ENCODE measurements around the gene SLC41A2.
"Not testable (repeated sequence)": the region's sequence is repeated elsewhere in the genome, so short reads cannot be mapped to it uniquely, and the experiment has no call there.

Gene SLC41A2

DNA sequence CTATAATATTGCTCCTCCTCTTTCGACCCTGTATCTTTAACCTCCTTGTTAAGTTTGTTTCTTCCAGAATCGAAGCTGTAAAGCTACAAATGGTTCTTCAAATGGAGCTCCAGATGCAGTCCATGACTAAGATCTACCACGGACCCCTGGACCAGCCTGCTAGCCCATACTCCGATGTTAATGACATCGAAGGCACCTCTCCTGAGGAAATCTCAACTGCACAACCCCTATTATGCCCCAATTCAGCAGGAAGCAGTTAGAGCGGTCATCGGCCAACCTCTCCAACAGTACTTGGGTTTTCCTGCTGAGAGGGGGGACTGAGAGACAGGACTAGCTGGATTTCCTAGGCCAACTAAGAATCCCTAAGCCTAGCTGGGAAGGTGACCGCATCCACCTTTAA lies 14.7 kb downstream of the SLC41A2 start:
- WGBS, result 94% methylated on average over 8 of the region's 8 CpGs
- not testable (repeated sequence) for H3K27ac ChIP-seq (ENCODE audit: low read depth, low read length); H3K4me3 ChIP-seq (ENCODE audit: low read length); H3K27me3 ChIP-seq (ENCODE audit: insufficient read depth, low read length); H3K9ac ChIP-seq (ENCODE audit: low read depth, low read length); H3K4me1 ChIP-seq (ENCODE audit: insufficient read depth, low read length); H3K9me3 ChIP-seq (ENCODE audit: insufficient read depth, low read depth, low read length); H3K36me3 ChIP-seq (ENCODE audit: insufficient read depth, low read length)

DNA sequence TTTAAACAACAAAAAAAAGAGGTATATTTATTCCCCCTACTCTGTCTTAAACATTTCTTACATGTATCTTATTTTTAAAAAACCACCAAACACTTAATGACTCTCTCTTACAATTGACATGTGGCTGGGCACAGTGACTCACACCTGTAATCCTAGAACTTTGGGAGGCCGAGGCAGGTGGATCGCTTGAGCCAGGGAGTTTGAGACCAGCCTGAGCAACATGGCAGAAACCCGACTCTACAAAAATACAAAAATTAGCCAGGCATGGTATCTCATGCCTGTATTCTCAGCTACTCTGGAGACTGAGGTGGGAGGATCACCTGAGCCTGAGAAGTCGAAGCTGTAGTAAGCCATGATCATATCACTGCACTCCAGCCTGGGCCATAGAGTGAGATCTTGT lies 16.0 kb downstream of the SLC41A2 start:
- Histone ChIP-seq H3K4me1 (ENCODE audit: insufficient read depth, low read length) (no peaks in the 10 kb centered on the region), H3K9ac (ENCODE audit: low read depth, low read length) (no peak overlapping the region), H3K27ac (ENCODE audit: low read depth, low read length) (no peak overlapping the region), H3K36me3 (ENCODE audit: insufficient read depth, low read length) (no peaks in the 10 kb centered on the region), H3K4me3 (ENCODE audit: low read length) (no peak overlapping the region), H3K27me3 (ENCODE audit: insufficient read depth, low read length) (no peaks in the 10 kb centered on the region), H3K9me3 (ENCODE audit: insufficient read depth, low read depth, low read length) (peaks cover 9% of the 10 kb centered on the region; the same call in 1 of the 2 replicates)
- WGBS, result 96% methylated on average over 4 of the region's 4 CpGs

DNA sequence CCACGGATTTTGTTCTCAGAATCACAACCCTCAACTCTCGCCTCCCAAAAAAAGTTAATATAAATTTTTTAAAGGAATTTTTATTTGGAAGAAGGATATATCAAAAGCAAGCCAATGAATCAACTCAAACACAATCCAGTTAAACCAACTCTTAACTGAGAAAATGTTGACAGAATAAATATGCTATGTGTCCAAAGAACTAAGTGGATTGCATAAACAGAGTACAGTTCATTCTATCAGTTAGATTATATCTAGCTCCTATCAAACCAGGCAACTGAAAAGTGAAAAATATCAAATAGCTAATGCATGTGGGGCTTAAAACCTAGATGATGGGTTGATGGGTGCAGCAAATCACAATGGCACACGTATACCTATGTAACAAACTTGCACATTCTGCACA lies 16.6 kb downstream of the SLC41A2 start:
- H3K27ac ChIP-seq (ENCODE audit: low read depth, low read length), result no peak overlapping the region
- no peaks in the 10 kb centered on the region for H3K36me3 ChIP-seq (ENCODE audit: insufficient read depth, low read length)
- WGBS, result 88% methylated on average over 1 of the region's 3 CpGs
- H3K27me3 ChIP-seq (ENCODE audit: insufficient read depth, low read length), result no peaks in the 10 kb centered on the region
- H3K9ac ChIP-seq (ENCODE audit: low read depth, low read length), result no peak overlapping the region
- H3K4me1 ChIP-seq (ENCODE audit: insufficient read depth, low read length), result no peaks in the 10 kb centered on the region
- H3K4me3 ChIP-seq (ENCODE audit: low read length), result no peak overlapping the region
- H3K9me3 ChIP-seq (ENCODE audit: insufficient read depth, low read depth, low read length), result peaks cover 9% of the 10 kb centered on the region; the same call in 1 of the 2 replicates

DNA sequence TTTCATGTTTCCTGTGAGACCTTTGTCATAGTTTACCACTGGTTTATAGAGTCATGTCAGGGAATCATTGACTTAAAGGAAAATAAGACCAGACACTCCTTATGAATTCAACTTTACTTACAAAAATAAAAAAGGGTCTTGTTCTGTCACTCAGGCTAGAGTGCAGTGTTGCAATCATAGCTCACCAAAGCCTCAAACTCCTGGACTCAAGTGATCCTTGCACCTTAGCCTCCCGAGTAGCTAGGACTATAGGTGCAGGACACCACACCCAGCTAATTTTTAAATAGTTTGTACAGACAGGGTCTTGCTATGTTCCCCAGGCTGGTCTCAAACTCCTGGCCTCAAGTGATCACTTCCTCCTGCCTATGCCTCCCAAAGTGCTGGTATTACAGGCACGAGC lies 19.0 kb downstream of the SLC41A2 start:
- peaks cover 8% of the 10 kb centered on the region; the same call in 1 of the 2 replicates for H3K9me3 ChIP-seq (ENCODE audit: insufficient read depth, low read depth, low read length)

DNA sequence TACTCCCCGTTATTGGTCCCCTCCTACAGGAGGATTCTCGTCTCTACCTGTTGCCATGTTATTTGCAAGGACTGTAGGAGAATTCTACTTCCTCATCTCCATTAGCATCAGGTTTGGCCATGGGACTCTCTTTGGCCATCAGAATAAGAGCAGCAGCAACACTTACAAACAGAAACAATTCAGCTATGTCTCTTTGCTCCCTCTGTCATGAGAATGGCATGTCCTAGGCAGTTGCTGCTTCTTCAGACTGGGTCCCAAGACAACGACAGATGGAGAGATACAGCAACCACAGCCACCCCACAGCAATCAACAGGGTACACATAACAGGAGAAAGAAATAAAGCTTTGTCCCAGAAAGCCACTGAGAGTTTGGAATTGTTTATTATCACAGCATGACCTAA lies 19.7 kb downstream of the SLC41A2 start:
- H3K9ac ChIP-seq (ENCODE audit: low read depth, low read length), result no peak overlapping the region
- H3K36me3 ChIP-seq (ENCODE audit: insufficient read depth, low read length), result no peaks in the 10 kb centered on the region
- WGBS, result 62% methylated on average over 3 of the region's 3 CpGs
- no peak overlapping the region for H3K27ac ChIP-seq (ENCODE audit: low read depth, low read length)
- H3K4me1 ChIP-seq (ENCODE audit: insufficient read depth, low read length), result no peaks in the 10 kb centered on the region
- H3K4me3 ChIP-seq (ENCODE audit: low read length), result no peak overlapping the region
- no peaks in the 10 kb centered on the region for H3K27me3 ChIP-seq (ENCODE audit: insufficient read depth, low read length)
- 0 out of 2 replicates have a peak, but pooled peaks cover 2% of the 10 kb centered on the region for H3K9me3 ChIP-seq (ENCODE audit: insufficient read depth, low read depth, low read length)

More for the DNA sequence above, 19.0 kb downstream of the SLC41A2 start:
- Histone ChIP-seq H3K9ac (ENCODE audit: low read depth, low read length) (no peak overlapping the region), H3K36me3 (ENCODE audit: insufficient read depth, low read length) (no peaks in the 10 kb centered on the region), H3K27me3 (ENCODE audit: insufficient read depth, low read length) (no peaks in the 10 kb centered on the region), H3K27ac (ENCODE audit: low read depth, low read length) (no peak overlapping the region), H3K4me1 (ENCODE audit: insufficient read depth, low read length) (no peaks in the 10 kb centered on the region), H3K4me3 (ENCODE audit: low read length) (no peak overlapping the region)
- WGBS, result 90% methylated on average over 2 of the region's 2 CpGs

DNA sequence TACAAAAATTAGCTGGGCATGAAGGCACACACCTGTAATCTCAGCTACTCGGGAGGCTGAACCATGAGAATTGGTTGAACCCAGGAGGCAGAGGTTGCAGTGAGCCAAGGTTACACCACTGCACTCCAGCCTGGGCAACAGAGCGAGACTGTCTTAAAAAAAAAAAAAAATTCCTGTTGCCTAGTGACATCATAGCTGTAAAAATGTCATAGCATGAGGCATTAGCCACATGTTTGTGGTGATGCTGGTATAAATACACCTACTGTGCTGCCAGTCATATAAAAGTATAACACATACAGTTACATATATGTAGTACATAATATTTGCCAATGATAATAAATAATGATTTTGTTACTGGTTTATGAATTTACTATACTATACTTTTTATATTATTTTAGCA lies 22.2 kb downstream of the SLC41A2 start:
- Histone ChIP-seq H3K36me3 (ENCODE audit: insufficient read depth, low read length) (no peaks in the 10 kb centered on the region), H3K27me3 (ENCODE audit: insufficient read depth, low read length) (no peaks in the 10 kb centered on the region), H3K9me3 (ENCODE audit: insufficient read depth, low read depth, low read length) (no peaks in the 10 kb centered on the region), H3K4me3 (ENCODE audit: low read length) (no peak overlapping the region), H3K9ac (ENCODE audit: low read depth, low read length) (no peak overlapping the region), H3K4me1 (ENCODE audit: insufficient read depth, low read length) (no peaks in the 10 kb centered on the region), H3K27ac (ENCODE audit: low read depth, low read length) (no peak overlapping the region)
- 100% methylated on average over 2 of the region's 2 CpGs for WGBS

DNA sequence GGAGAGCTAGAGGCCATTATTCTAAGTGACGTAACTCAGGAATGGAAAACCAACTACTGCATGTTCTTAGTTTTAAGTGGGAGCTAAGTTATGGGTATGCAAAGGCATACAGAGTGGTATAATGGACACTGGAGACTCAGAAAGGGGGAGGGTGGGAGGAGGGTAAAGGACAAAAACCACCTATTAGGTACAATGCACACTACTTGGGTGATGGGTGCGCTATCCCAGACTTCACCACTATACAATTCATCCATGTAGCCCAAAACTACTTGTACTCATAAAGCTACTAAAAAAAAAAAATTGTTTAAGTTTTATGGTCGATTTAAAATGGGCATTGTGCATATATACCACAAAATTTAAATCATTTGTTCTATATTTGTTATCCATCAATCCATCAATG lies 24.3 kb downstream of the SLC41A2 start:
- Histone ChIP-seq H3K9ac (ENCODE audit: low read depth, low read length) (no peak overlapping the region), H3K4me3 (ENCODE audit: low read length) (no peak overlapping the region), H3K27me3 (ENCODE audit: insufficient read depth, low read length) (no peaks in the 10 kb centered on the region), H3K27ac (ENCODE audit: low read depth, low read length) (no peak overlapping the region), H3K9me3 (ENCODE audit: insufficient read depth, low read depth, low read length) (no peaks in the 10 kb centered on the region), H3K36me3 (ENCODE audit: insufficient read depth, low read length) (no peaks in the 10 kb centered on the region), H3K4me1 (ENCODE audit: insufficient read depth, low read length) (no peaks in the 10 kb centered on the region)
- 50% methylated on average over 2 of the region's 3 CpGs for WGBS

DNA sequence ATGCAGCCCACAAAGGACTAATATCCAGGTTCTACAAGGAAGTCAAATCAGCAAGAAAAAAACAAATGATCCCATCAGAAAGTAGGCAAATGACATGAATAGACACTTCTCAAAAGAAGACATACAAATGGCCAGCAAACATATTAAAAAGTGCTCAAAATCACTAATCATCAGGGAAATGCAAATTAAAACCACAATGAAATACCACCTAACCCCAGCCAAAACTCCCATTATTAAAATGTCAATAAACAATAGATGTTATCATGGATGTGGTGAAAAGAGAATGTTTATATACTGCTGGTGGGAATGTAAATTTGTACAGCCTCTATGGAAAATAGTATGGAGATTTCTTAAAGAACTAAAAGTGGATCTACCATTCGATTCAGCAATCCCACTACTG lies 25.0 kb downstream of the SLC41A2 start:
- H3K9ac ChIP-seq (ENCODE audit: low read depth, low read length), result no peak overlapping the region
- no peaks in the 10 kb centered on the region for H3K9me3 ChIP-seq (ENCODE audit: insufficient read depth, low read depth, low read length)
- no peak overlapping the region for H3K27ac ChIP-seq (ENCODE audit: low read depth, low read length)
- no peaks in the 10 kb centered on the region for H3K4me1 ChIP-seq (ENCODE audit: insufficient read depth, low read length)
- WGBS, result 94% methylated on average over 1 of the region's 1 CpG
- H3K4me3 ChIP-seq (ENCODE audit: low read length), result no peak overlapping the region
- no peaks in the 10 kb centered on the region for H3K27me3 ChIP-seq (ENCODE audit: insufficient read depth, low read length)
- no peaks in the 10 kb centered on the region for H3K36me3 ChIP-seq (ENCODE audit: insufficient read depth, low read length)

DNA sequence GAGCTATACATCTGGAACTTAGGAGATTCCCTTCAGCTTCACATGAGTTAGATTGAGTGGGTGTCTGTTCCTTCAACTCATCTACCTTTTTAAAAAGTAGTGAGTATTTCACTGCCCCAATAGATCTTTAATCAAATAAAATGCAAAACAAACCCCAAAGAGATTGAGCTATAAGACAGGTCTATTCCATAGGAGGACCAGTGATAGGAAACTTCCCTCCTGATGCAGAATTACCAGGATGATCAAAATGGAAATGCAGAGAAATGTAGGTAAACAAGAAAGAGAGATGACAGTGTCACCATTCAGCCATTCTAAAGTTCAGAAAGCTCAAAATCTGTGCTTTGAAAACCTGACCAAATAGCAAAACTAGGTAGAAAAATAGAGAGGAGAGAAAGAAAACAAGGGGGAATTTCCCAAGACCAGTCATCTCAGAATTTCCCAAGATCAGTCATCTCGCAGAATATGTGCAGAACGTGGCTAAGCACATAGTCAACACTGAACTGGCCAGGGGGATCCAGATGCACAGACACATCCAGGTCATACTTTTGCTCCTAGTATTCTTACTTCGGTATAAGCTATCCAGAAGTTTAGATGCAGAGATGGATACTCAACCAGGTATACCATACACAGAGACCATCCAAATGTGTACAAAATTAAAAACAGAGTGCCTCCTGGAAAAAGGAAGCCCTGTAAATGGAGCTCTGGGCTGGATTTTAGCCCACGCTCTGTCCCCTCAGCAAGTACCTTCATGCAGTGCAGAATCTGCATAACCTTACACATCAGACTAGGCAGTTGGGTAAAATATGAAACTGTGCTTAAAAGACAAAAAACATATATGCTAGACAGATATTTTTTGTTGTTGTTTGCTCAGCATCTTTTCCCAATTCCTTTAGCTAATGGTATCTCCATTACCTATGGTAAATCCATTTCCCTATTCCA lies 27.4 kb downstream of the SLC41A2 start:
- no peaks in the 10 kb centered on the region for H3K9me3 ChIP-seq (ENCODE audit: insufficient read depth, low read depth, low read length)
- no peak overlapping the region for H3K9ac ChIP-seq (ENCODE audit: low read depth, low read length)
- H3K4me3 ChIP-seq (ENCODE audit: low read length), result no peak overlapping the region
- no peaks in the 10 kb centered on the region for H3K27me3 ChIP-seq (ENCODE audit: insufficient read depth, low read length)
- H3K27ac ChIP-seq (ENCODE audit: low read depth, low read length), result no peak overlapping the region
- H3K4me1 ChIP-seq (ENCODE audit: insufficient read depth, low read length), result no peaks in the 10 kb centered on the region
- no peaks in the 10 kb centered on the region for H3K36me3 ChIP-seq (ENCODE audit: insufficient read depth, low read length)
- 92% methylated on average over 4 of the region's 4 CpGs for WGBS

DNA sequence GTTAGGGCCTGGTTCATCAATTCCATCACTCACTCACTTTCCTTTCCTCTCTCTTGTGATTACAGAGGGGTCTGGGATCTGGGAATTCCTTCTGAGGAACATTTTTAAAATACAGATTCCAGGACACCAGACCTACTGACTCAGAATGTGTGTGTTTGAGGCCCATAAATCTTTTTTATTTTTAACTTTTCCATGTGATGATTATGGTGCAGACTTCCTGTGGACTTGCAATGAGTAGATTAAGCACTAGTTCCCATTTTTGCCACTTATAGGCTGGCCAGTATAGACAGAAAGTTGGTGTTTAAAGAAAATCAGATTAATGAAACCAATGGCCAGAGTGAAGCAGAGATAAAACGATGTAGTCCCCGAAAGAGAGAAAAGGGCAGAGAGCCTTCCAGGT lies 28.1 kb downstream of the SLC41A2 start:
- Histone ChIP-seq H3K9ac (ENCODE audit: low read depth, low read length) (no peak overlapping the region), H3K4me3 (ENCODE audit: low read length) (no peak overlapping the region), H3K36me3 (ENCODE audit: insufficient read depth, low read length) (no peaks in the 10 kb centered on the region), H3K9me3 (ENCODE audit: insufficient read depth, low read depth, low read length) (no peaks in the 10 kb centered on the region), H3K27ac (ENCODE audit: low read depth, low read length) (no peak overlapping the region), H3K27me3 (ENCODE audit: insufficient read depth, low read length) (no peaks in the 10 kb centered on the region), H3K4me1 (ENCODE audit: insufficient read depth, low read length) (no peaks in the 10 kb centered on the region)
- WGBS, result 42% methylated on average over 2 of the region's 2 CpGs

DNA sequence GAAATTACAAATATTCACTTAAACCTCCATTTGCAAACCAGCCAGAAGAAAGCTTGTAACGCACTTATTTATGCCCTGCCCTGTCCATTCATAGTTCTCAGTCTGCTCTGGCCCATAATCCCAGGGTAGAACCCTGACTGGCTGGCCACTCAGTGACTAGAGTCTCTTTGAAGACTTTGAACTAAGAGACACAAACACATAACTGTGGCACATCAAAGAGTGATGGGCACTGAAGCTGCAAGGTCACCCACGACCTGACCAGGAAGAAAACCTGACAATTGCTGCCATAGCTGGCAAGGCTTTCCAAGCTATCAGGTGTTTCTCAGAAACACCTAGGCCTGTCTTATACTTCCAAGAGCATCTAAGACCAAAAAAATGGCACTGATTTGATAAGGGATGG lies 28.7 kb downstream of the SLC41A2 start:
- H3K36me3 ChIP-seq (ENCODE audit: insufficient read depth, low read length), result no peaks in the 10 kb centered on the region
- no peaks in the 10 kb centered on the region for H3K4me1 ChIP-seq (ENCODE audit: insufficient read depth, low read length)
- no peak overlapping the region for H3K9ac ChIP-seq (ENCODE audit: low read depth, low read length)
- H3K4me3 ChIP-seq (ENCODE audit: low read length), result no peak overlapping the region
- H3K27me3 ChIP-seq (ENCODE audit: insufficient read depth, low read length), result no peaks in the 10 kb centered on the region
- WGBS, result 86% methylated on average over 2 of the region's 2 CpGs
- no peak overlapping the region for H3K27ac ChIP-seq (ENCODE audit: low read depth, low read length)
- no peaks in the 10 kb centered on the region for H3K9me3 ChIP-seq (ENCODE audit: insufficient read depth, low read depth, low read length)
